HCT116 (cell line): ENCODE data around the gene ADK.

ENCODE experiments used
- EZH2 ChIP-seq: fragments of 200-600 bp; sonication (generic); IDR thresholded peaks from 2 replicates; pipeline ENCODE4 v1.6.1; 2017; ENCODE audit warnings: antibody characterized with exemption, mixed run types
- ZNF274 ChIP-seq: fragments of 200-500 bp; sonication (Bioruptor generic); IDR thresholded peaks from 2 replicates; pipeline ENCODE4 v1.6.1; 2014; ENCODE audit warnings: mild to moderate bottlenecking, low read depth, low read length, inconsistent platforms
- TF ChIP-seq, protein P1 (sequence below), 3 experiments: fragments of 200-600 bp in 1 of 3; sonication (generic) in 1 of 3; IDR thresholded peaks in 2 of 3; conservative IDR thresholded peaks in 1 of 3; 2 replicates each; pipeline ENCODE4 v1.5.1; 2012 to 2017; ENCODE audit warnings: low read depth in 2 of 3, low read length in 2 of 3, antibody characterized with exemption in 1 of 3, borderline replicate concordance in 1 of 3, control low read depth in 1 of 3, mild to moderate bottlenecking in 1 of 3, mixed read lengths in 1 of 3, mixed run types in 1 of 3, moderate library complexity in 1 of 3; ENCODE audit not compliant: insufficient read depth in 1 of 3

DNA sequence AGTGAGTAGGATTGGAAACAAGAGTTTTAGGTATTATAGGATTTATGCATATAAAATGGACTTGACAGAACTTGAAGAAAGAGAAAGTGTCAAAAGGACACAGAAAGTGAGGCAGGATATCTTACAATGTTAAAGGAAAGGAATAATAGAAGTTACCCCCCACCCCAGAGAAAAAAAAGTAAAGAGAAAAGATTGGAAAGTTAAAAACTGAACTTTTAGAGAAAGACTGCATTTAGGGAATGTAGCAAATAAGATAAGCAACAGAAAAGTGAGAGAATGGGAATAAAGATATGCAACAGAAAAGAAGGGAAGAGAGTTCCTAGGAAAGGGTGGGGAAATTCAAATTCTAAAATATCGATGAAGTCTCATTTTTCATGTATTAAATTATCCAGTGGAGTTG, 424.9 kb downstream of the ADK start:
- TF ChIP-seq, protein P1, sequence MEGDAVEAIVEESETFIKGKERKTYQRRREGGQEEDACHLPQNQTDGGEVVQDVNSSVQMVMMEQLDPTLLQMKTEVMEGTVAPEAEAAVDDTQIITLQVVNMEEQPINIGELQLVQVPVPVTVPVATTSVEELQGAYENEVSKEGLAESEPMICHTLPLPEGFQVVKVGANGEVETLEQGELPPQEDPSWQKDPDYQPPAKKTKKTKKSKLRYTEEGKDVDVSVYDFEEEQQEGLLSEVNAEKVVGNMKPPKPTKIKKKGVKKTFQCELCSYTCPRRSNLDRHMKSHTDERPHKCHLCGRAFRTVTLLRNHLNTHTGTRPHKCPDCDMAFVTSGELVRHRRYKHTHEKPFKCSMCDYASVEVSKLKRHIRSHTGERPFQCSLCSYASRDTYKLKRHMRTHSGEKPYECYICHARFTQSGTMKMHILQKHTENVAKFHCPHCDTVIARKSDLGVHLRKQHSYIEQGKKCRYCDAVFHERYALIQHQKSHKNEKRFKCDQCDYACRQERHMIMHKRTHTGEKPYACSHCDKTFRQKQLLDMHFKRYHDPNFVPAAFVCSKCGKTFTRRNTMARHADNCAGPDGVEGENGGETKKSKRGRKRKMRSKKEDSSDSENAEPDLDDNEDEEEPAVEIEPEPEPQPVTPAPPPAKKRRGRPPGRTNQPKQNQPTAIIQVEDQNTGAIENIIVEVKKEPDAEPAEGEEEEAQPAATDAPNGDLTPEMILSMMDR (IDR thresholded peaks at IDR 0.05 in 2 of 3, conservative IDR thresholded peaks at IDR 0.05 in 1 of 3; ENCODE audit: borderline replicate concordance in 1 of 3, insufficient read depth in 1 of 3, low read depth in 2 of 3, low read length in 2 of 3) = no peak
- TF ChIP-seq ZNF274 (no peak), EZH2 (no peak)
